ENCODE measurements around the gene SDCCAG8.

Gene SDCCAG8

DNA sequence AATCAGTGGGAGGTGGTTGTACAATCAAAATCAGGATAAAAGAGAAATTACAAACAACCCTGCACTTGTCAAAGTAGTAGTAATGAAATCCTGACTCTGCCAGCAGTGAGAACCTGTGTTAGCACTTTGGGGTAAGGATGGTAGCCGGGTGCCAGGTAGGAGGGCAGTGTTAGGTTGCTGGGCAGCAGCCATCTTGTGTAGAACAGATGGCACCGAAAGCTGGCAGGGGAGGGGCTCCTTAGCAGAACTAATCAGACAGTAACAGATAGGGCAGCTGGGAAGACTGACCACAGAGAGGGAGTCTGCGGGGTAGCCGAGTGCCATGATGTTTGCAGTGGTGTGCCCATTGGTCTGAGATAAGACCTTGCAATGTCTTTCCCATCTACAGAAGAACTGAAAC, 137.3 kb downstream of the SDCCAG8 start:
- Mint-ChIP-seq H3K36me3 (ENCODE audit: low read depth) (peaks cover 10% of the 10 kb centered on the region), H3K27me3 (no peaks in the 10 kb centered on the region), H3K27ac (no peak overlapping the region), H3K4me3 (no peak overlapping the region), H3K4me1 (ENCODE audit: low read depth) (peaks cover 3% of the 10 kb centered on the region), H3K9me3 (no peaks in the 10 kb centered on the region)

- Mint-ChIP-seq H3K27ac (no peak overlapping the region), H3K4me3 (no peak overlapping the region), H3K27me3 (no peaks in the 10 kb centered on the region), H3K4me1 (ENCODE audit: low read depth) (peaks cover 3% of the 10 kb centered on the region), H3K9me3 (no peaks in the 10 kb centered on the region), H3K36me3 (ENCODE audit: low read depth) (peaks cover 10% of the 10 kb centered on the region)
Measured at GRCh38 chr1:243394066-243394465, 138.2 kb downstream of the SDCCAG8 start.

DNA sequence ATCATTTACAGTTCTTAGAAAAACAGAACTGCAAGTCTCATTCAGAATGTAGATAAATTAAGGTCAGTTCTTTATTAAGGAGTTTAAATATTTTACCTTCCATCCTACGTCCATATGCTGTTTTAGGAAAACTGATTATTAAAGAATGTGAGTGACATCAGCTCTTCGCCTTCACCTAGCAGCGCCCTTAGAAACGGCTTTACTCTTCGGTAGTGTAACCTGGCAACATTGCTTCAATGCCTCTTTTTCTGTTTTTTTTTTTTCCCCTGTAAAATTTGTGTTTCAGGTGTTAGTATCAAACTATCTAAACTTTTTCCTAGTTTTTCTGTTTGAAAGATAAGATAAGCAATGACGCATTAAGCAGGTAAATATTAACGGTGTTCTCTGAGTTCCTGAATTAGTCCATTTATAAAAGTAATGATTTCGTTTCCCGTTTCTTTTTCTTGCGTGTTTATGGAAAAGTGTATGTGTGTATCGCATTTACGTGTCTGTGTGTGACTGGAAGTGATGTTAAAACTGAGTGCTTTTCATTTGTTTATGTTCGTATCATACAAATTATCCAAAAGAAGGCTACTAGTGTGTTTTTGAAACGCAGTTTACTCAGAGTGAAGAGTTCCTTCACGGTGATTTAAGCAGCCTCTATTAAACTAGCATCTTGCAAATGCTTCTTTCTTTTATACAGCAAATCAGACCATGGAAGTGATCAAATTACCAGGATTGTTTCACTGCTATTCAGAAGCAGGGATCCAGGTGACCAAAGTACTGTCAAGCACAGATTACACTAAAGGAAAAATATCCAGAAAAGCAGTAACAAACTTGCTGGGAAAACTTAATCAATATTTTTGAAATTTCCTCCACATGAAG, 139.0 kb downstream of the SDCCAG8 start:
- Mint-ChIP-seq H3K27me3 (no peaks in the 10 kb centered on the region), H3K36me3 (ENCODE audit: low read depth) (peaks cover 10% of the 10 kb centered on the region), H3K27ac (no peak overlapping the region), H3K4me1 (ENCODE audit: low read depth) (peaks cover 3% of the 10 kb centered on the region), H3K9me3 (no peaks in the 10 kb centered on the region), H3K4me3 (no peak overlapping the region)

- H3K4me3 Mint-ChIP-seq: no peak overlapping the region
- no peaks in the 10 kb centered on the region for H3K27me3 Mint-ChIP-seq
- no peak overlapping the region for H3K27ac Mint-ChIP-seq
- no peaks in the 10 kb centered on the region for H3K4me1 Mint-ChIP-seq (ENCODE audit: low read depth)
- H3K36me3 Mint-ChIP-seq (ENCODE audit: low read depth): peaks cover 10% of the 10 kb centered on the region
- no peaks in the 10 kb centered on the region for H3K9me3 Mint-ChIP-seq
Measured at GRCh38 chr1:243396424-243396823, 140.6 kb downstream of the SDCCAG8 start.

DNA sequence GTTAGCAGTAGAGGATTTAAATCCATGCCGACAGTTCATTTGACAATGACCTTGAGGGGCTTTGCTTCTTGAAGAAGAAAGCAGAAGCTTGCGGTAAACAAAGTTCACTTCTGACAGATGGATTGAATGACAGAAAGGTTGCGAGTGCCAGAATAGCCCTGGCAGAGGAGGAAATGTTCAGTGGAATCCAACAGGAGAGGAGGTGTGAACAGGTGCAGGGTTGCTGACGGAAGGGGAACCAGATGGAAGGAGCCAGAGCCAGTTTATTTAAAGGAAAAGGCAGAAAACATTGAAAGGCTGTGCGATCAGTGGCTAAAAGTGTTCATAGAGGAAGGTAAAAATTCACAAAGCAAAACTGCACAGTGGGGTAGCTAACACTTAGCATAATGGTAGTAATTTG, 141.0 kb downstream of the SDCCAG8 start:
- no peaks in the 10 kb centered on the region for H3K9me3 Mint-ChIP-seq
- no peaks in the 10 kb centered on the region for H3K27me3 Mint-ChIP-seq
- H3K4me3 Mint-ChIP-seq: no peak overlapping the region
- H3K4me1 Mint-ChIP-seq (ENCODE audit: low read depth): no peaks in the 10 kb centered on the region
- peaks cover 10% of the 10 kb centered on the region for H3K36me3 Mint-ChIP-seq (ENCODE audit: low read depth)
- no peak overlapping the region for H3K27ac Mint-ChIP-seq

- Mint-ChIP-seq H3K4me1 (ENCODE audit: low read depth) (no peaks in the 10 kb centered on the region), H3K36me3 (ENCODE audit: low read depth) (peaks cover 13% of the 10 kb centered on the region), H3K27me3 (no peaks in the 10 kb centered on the region), H3K4me3 (no peak overlapping the region), H3K27ac (no peak overlapping the region), H3K9me3 (no peaks in the 10 kb centered on the region)
Measured at GRCh38 chr1:243397613-243398321, 141.9 kb downstream of the SDCCAG8 start.

GRCh38 chr1:243399561-243400155, 143.8 kb downstream of the SDCCAG8 start:
- Mint-ChIP-seq H3K4me3 (no peak overlapping the region), H3K4me1 (ENCODE audit: low read depth) (no peaks in the 10 kb centered on the region), H3K9me3 (no peaks in the 10 kb centered on the region), H3K27me3 (no peaks in the 10 kb centered on the region), H3K27ac (no peak overlapping the region), H3K36me3 (ENCODE audit: low read depth) (peaks cover 11% of the 10 kb centered on the region)

DNA sequence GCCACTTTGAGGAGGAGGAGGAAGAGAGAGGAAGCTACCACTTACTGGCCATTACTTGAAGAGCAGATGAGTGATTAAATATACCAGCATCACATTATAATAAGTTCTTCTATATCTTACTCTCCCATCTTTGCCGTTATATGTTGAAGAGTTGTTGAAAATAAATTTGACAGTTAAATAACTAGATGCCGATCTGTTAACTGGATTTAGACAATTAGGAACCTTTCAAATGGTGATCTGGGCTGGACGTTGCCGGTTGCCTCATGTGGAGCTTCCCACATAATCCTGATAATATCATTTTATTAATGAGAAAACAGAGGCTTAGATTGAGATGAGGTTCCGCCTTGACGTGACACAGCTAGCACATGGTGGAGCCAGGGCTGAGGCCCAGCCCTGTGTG, 147.0 kb downstream of the SDCCAG8 start:
- Mint-ChIP-seq H3K4me1 (ENCODE audit: low read depth) (peaks cover 9% of the 10 kb centered on the region), H3K27me3 (no peaks in the 10 kb centered on the region), H3K36me3 (ENCODE audit: low read depth) (peaks cover 11% of the 10 kb centered on the region), H3K4me3 (no peak overlapping the region), H3K9me3 (no peaks in the 10 kb centered on the region), H3K27ac (no peak overlapping the region)

DNA sequence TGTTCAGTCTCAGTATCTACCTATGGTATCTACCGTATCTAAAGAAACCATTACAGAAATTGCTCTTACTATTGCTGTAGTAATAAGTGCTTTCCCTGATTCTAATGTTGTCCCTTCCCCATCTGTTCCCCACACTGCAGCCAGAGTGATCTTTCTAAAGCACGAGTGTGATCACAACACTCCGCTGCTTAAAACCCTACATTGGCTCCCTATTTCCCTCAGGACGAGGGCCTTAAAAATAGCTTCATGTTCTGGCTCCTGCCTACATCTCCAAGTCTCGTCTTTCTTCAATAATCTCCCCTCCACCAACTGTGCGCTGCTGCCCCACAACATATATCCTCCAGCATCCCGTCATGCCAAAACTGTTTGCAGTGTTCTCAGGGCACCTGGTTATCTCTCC, 150.6 kb downstream of the SDCCAG8 start:
- Mint-ChIP-seq H3K4me3 (no peak overlapping the region), H3K36me3 (ENCODE audit: low read depth) (peaks cover 13% of the 10 kb centered on the region)

GRCh38 chr1:243407284-243408018, 151.6 kb downstream of the SDCCAG8 start:
- peaks cover 9% of the 10 kb centered on the region for H3K4me1 Mint-ChIP-seq (ENCODE audit: low read depth)
- H3K27me3 Mint-ChIP-seq: no peaks in the 10 kb centered on the region
- no peaks in the 10 kb centered on the region for H3K9me3 Mint-ChIP-seq
- H3K4me3 Mint-ChIP-seq: no peak overlapping the region
- no peak overlapping the region for H3K27ac Mint-ChIP-seq
- peaks cover 20% of the 10 kb centered on the region for H3K36me3 Mint-ChIP-seq (ENCODE audit: low read depth)

More for the DNA sequence above, 150.6 kb downstream of the SDCCAG8 start:
- H3K4me1 Mint-ChIP-seq (ENCODE audit: low read depth): peaks cover 9% of the 10 kb centered on the region
- no peak overlapping the region for H3K27ac Mint-ChIP-seq
- no peaks in the 10 kb centered on the region for H3K9me3 Mint-ChIP-seq
- H3K27me3 Mint-ChIP-seq: no peaks in the 10 kb centered on the region

- no peak overlapping the region for H3K27ac Mint-ChIP-seq
- H3K36me3 Mint-ChIP-seq (ENCODE audit: low read depth): peaks cover 14% of the 10 kb centered on the region
- H3K9me3 Mint-ChIP-seq: no peaks in the 10 kb centered on the region
- no peak overlapping the region for H3K4me3 Mint-ChIP-seq
- H3K27me3 Mint-ChIP-seq: no peaks in the 10 kb centered on the region
- H3K4me1 Mint-ChIP-seq (ENCODE audit: low read depth): peaks cover 13% of the 10 kb centered on the region
Measured at GRCh38 chr1:243408479-243408878, 152.6 kb downstream of the SDCCAG8 start.

- peaks cover 18% of the 10 kb centered on the region for H3K4me1 Mint-ChIP-seq (ENCODE audit: low read depth)
- no peak overlapping the region for H3K4me3 Mint-ChIP-seq
- H3K9me3 Mint-ChIP-seq: no peaks in the 10 kb centered on the region
- H3K36me3 Mint-ChIP-seq (ENCODE audit: low read depth): peaks cover 14% of the 10 kb centered on the region
- no peaks in the 10 kb centered on the region for H3K27me3 Mint-ChIP-seq
- H3K27ac Mint-ChIP-seq: no peak overlapping the region
Measured at GRCh38 chr1:243409284-243409683, 153.4 kb downstream of the SDCCAG8 start.

GRCh38 chr1:243411472-243411871, 155.6 kb downstream of the SDCCAG8 start:
- no peaks in the 10 kb centered on the region for H3K9me3 Mint-ChIP-seq
- H3K27me3 Mint-ChIP-seq: no peaks in the 10 kb centered on the region
- no peak overlapping the region for H3K4me3 Mint-ChIP-seq
- H3K4me1 Mint-ChIP-seq (ENCODE audit: low read depth): peaks cover 26% of the 10 kb centered on the region
- no peak overlapping the region for H3K27ac Mint-ChIP-seq
- H3K36me3 Mint-ChIP-seq (ENCODE audit: low read depth): peaks cover 21% of the 10 kb centered on the region

DNA sequence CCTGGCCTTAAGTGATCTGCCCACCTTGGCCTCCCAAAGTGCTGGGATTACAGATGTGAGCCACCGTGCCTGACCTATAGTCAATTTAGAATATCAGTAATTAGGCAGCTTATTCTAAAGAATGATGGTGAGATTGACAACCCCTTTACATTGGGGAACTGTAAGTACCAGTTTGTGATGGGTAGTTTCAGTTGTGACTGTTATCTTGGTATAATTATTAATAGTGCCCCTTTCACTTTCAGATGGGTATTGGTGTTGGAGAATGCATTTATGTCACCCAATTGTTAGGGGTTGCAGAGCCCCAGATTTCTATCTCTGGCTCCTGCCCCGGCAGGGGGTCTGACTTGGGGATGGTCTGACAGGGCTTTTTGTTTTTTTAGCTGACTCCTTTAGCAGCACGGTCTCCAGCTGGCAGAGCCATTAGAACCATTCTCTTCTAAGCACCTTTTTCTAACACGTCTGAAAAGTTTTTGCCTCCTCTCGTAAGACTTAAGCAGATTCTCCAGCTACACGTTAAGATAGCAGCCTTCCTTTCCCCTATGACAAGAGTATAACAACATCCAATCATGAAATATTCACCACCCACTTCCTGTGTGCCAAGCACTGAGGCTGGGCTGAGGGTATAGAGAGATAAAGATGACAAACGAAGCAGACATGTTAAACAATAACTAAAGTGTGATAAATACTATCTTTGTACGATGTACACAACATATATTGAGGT, 157.8 kb downstream of the SDCCAG8 start:
- peak overlapping the region; percentile 14 for H3K27ac Mint-ChIP-seq
- H3K9me3 Mint-ChIP-seq: no peaks in the 10 kb centered on the region
- peaks cover 35% of the 10 kb centered on the region for H3K36me3 Mint-ChIP-seq (ENCODE audit: low read depth)
- no peak overlapping the region for H3K4me3 Mint-ChIP-seq
- peaks cover 19% of the 10 kb centered on the region for H3K4me1 Mint-ChIP-seq (ENCODE audit: low read depth)
- no peaks in the 10 kb centered on the region for H3K27me3 Mint-ChIP-seq
